SK-N-DZ (cell line): ENCODE results near the gene DCAF5. TPM values are rescaled to one million over a fixed set of nuclear protein-coding genes. Genes with fewer than 3 reads are reported as not detected.
"Not testable (repeated sequence)": the region's sequence is repeated elsewhere in the genome, so short reads cannot be mapped to it uniquely, and the experiment has no call there.

ENCODE experiments used
- DNase-seq: peaks from one replicate; pipeline ENCODE4 v3.0.0-alpha.2; 2015; ENCODE audit warnings: low spot score
- polyA plus RNA-seq, 2 experiments: library from polyadenylated mRNA; depleted of rRNA; stranded (reverse); fragments of >200 nt; gene quantifications; 2 replicates each; pipeline ENCODE4 v1.2.3, GENCODE V29; 2014

Gene DCAF5, protein sequence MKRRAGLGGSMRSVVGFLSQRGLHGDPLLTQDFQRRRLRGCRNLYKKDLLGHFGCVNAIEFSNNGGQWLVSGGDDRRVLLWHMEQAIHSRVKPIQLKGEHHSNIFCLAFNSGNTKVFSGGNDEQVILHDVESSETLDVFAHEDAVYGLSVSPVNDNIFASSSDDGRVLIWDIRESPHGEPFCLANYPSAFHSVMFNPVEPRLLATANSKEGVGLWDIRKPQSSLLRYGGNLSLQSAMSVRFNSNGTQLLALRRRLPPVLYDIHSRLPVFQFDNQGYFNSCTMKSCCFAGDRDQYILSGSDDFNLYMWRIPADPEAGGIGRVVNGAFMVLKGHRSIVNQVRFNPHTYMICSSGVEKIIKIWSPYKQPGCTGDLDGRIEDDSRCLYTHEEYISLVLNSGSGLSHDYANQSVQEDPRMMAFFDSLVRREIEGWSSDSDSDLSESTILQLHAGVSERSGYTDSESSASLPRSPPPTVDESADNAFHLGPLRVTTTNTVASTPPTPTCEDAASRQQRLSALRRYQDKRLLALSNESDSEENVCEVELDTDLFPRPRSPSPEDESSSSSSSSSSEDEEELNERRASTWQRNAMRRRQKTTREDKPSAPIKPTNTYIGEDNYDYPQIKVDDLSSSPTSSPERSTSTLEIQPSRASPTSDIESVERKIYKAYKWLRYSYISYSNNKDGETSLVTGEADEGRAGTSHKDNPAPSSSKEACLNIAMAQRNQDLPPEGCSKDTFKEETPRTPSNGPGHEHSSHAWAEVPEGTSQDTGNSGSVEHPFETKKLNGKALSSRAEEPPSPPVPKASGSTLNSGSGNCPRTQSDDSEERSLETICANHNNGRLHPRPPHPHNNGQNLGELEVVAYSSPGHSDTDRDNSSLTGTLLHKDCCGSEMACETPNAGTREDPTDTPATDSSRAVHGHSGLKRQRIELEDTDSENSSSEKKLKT
- 10.3 and 13.7 TPM in 2 replicates for polyA plus RNA-seq (2014; cell fraction: cytosol; rRNA removed)
- 15.7 and 28.7 TPM in 2 replicates for polyA plus RNA-seq (2014; cell fraction: nucleus; rRNA removed)

DNA sequence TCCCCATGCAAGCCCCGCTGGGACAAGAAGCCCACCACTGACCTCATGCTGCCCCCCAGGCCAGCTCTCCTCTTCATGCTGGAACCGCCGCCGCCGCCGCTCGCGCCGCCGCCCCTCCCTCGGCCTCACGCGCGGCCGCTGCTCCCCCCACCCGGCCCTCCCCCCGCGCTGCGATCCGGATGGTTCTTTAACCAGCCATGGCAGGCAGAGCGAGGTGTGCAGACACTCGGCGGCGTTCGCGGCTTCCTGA, at the start of gene DCAF5:
DCAF5 (minus strand) TSS at position 218 of the 250 bp plus-strand sequence; CDS start at position 77, 141 bp downstream.
- DNase-seq = no peak

DNA sequence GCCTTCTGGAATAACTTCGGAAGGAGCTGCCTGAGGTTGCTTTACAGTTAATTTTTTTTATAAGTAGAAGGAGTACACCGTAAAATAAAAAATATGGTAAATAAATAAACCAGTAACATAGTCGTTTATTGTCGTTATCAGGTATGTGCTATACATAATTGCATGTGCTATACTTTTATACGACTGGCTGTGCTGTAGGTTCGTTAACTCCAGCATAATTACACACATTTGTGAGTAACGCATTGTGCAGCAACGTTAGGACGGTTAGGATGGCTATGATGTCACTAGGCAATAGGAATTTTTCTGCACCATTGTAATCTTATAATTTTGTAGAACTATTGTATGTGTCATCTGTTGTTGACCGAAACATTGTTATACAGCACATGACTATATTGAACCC, 46.9 kb upstream of the DCAF5 start:
- DNase-seq = no peak

DNA sequence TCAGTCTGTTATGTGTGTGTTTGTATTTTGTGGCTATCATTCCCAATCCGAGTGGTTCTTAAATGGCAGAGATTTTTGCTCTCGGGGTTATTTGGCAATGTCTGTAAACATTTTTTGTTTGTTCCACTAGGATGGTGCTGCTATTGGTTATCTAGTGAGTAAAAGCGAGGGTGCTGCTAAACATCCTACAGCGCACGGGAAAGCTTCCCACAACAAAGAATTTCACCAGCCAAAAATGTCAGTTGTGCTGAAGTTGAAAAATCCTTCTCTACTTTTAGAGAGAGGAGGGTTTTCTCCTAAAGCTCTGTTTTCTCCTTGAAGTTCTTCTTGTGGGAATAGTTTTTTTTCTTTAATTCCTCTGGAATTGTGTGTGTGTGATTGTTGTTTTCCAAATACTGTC, 40.8 kb upstream of the DCAF5 start:
- no peak for DNase-seq

DNA sequence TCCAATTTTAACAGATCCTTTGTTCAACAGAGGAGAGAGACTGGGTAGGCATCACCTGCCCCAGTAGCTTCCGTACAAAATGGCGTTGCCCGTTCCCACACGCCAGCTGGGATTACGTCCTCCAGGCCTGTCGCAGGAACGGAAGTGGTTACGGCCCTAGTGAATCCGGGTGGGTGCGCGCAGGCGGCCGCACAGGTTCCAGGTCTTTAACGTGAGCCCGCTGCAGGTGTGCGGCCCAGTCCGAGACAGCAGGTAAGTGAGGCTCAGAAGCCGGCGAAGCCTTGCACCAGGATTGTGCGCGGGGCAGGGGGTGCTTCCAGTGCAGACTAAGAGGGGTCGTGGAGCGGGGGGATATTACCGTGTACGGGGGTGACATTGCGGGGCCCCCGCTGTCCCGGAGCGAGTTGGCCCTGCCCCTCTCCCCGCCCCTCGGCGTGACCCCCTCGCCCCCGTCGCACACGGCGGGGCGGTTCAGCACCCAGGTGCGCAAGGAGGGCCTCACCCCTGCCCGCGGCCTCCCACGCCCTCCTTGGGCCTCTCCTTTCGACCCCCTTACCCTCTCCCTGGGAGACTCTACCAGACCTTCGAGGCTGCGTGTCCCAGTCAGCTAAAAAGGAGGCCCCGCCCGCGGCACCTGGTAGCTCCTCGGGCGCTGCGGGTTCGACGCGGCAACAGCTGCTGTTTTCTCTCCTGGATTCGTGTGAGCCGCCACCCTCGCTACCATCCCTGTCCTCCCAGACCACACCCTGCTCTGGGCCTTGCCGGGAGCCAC, 38.6 kb upstream of the DCAF5 start, which contains the start of gene EXD2:
EXD2 (plus strand) TSS at position 159 of the 772 bp plus-strand sequence. CDS start 17,973 bp downstream, outside the sequence.
- peak; percentile 89 for DNase-seq

DNA sequence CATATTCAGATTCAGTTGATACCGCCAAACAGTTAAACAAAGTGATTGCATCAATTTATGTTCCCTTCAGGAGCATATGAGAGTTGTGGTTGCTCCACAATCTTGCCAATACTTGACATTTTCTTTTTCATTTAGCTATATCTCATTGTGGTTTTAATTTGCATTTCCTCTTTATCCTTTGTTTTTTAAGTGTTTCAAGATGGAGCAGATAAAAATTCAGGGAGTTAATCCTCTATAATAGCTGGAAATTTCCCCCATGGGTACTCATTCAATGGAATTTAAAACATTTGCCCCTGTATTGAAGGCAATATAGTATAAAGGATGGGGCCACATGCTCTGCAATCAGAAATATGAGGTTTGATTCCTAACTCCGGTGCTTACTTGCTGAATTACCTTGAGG, 37.3 kb upstream of the DCAF5 start:
- no peak for DNase-seq

DNA sequence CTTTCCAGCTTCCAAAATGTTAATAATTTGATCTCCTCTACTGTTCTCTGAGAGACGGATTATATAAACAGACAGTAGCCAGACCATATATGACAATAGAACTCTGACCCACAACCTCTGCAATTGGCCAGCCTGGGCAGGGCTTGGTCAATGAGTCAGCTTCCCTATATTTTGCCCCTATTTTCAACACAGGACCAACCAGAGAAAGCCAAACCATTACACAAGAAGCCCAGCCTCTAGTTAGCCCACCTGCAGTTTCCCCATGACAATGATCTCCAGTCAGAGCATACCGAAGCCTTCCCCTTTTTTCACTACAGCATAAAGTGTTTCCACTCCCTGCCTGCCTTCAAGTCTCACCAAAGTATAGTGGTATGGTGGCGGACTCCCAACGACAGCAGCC, 30.8 kb upstream of the DCAF5 start:
- DNase-seq = no peak

DNA sequence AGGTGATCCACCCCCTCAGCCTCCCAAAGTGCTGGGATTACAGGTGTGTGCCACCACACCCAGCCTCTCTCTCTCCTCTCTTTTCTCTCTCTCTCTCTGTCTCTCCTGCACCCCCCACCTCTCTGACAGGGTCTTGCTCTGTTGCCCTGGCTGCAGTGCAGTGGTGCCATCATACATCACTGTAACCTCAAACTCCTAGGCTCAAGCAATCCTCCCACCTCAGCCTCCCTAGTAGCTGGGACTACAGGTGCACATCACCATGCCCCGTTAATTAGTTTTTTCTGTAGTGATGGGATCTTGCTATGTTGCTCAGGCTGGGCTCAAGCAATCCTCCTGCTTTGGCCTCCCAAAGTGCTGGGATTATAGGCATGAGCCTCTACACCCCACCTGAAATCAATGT, 29.7 kb upstream of the DCAF5 start:
- DNase-seq = not testable (repeated sequence)

DNA sequence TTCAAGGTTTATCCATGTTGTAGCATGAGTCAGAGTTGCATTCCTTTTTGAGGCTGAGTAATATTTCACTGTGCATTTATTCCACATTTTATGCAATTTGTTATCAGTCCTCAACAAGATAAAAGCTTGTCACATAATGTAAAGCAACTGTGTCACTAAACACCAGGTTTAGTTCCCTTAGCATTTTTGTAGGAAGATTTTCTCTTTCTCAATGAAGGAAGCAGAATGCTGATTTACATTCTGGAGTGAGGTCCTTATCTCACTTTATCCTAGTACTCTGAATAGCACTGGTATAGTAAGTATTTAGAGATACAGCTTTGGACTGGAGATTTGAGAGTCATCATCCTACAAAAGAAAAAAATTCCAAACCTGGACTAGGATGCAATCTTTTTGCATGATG, 28.6 kb upstream of the DCAF5 start:
- DNase-seq = no peak

DNA sequence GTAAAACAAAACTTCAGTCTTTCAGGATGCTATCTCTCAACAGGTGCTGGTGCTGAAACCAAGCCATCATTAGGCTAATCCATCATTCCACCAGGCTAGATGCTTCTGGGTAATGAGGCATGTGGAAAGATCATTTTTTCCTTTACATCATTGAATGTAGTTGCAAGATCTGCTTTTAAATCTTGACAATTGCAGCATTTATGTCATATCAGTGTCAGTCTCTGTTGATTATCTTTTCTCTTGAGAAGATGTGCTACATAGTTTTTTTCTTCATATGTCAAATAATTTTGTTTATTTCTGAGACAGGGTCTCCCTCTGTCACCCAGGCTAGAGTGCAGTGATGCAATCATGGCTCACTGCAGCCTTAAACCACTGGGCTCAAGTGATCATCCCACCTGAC, 22.2 kb upstream of the DCAF5 start:
- no peak for DNase-seq

DNA sequence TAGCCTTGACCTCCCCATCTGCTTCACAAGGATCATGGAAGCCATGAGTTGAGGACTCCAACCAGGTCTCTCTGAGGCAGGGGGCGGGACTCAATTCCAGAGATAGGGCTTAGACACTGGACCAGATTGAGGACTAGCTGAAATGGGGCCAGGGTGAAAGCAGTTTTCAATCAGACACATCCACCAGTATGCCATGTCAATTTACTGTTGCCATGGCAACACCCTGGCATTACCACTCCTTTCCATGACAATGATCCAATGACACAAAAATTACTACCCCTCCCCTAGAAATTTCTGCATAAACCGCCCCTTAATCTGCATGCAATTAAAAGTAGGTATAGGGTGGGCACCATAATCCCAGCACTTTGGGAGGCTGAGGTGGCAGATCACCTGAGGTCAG, 18.6 kb upstream of the DCAF5 start:
- DNase-seq = no peak

DNA sequence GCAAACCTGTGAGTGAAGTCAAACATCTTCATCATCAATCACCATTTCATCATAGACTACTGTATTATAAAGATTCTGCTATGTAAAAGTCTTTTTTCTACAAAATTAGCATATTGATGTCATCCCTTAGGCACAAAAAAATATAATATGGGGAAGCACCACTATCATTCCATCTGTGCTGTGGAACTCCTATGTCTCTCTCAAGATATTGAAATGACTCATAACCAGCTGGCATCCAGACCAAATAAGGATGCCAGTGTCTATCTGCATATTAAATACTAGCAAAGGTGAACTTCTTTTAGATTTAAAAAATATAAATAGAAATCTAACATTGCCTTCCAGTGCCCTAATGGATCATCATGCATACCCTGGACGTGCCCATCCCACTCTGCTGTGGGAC, 17.9 kb upstream of the DCAF5 start:
- no peak for DNase-seq

DNA sequence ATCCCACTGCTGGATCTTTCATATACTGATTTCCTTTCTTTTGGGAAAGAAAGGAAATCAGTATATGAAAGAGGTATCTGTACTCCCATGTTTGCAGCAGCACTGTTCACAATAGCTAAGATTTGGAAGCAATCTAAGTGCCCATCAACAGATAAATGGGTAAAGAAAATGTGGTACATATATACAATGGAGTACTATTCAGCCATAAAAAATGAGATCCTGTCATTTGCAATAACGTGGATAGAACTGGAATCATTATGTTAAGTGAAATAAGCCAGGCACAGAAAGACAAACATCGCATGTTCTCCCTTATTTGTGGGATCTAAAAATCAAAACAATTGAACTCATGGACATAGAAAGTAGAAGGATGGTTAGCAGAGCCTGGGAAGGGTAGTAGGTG, 12.9 kb upstream of the DCAF5 start:
- not testable (repeated sequence) for DNase-seq

DNA sequence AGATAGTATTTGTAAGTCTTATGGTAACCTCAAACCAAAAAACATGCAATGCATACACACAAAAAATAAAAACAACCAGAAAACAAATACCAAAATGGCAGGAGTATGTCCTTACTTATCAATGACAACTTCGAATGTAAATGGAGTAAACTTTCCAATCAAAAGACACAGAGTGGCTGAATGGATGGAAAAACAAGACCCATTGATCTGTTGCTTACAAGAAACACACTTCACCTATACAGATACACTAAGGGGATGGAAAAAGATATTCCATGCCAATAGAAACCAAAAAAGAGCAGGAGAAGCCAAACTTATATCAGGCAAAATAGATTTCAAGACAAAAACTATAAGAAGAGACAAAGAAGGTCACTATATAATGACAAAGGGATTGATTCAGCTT, 8.7 kb upstream of the DCAF5 start:
- no peak for DNase-seq

DNA sequence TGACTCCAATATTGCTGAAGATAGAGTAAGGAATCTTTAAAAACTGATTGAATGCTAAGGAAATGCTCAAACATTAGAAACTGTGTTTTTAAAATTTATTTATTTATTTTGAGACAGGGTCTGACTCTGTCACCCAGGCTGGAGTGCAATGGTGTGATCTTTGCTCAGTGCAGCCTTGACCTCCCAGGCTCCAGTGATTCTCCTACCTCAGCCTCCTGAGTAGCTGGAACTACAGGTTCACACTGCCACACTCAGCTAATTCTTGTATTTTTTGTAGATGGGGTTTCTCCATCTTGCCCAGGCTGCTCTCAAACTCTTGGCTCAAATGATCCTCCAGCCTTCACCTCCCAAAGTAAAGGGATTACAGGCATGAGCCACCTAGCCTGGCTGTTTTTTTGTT, 3.3 kb upstream of the DCAF5 start:
- no peak for DNase-seq

DNA sequence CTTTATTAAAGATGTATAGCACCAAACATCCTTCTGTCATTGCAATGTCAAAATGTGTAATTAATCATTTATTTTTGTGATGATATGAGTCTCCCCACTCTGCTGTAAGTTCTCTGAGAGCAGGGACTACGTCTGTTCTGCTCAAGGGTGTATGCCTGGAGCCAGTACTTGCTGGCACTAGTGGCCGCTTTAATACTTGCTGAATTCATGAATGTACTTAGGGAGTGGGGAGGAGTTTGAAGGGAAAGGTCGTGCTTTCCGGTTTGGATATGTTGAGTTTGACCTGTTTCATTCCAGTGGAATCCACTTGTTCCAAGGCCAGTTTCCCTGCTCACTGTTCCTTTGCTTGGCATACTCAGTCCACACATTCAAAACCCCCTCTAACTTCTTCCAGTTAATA, 1.9 kb upstream of the DCAF5 start:
- peak; percentile 39 for DNase-seq

DNA sequence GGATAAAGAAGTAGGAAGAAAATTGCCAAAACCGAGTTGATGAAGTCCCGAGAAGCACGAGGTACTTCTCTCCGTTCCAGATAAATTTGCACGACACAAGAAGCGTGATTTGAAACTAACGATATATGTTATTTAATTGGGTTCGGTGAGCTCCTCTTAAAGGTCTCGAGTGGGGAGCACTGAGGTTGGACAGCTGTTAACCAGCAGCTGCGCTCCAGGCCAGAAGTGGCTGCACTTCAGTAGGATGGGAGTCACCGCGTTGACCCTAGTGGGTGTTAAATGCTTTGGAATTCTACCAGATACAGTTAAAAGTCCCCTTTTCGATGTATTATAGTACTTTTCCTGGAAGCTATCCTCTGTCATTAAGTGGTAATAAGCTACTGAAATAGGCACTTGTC, 953 bp upstream of the DCAF5 start:
- DNase-seq = peak; percentile 9

DNA sequence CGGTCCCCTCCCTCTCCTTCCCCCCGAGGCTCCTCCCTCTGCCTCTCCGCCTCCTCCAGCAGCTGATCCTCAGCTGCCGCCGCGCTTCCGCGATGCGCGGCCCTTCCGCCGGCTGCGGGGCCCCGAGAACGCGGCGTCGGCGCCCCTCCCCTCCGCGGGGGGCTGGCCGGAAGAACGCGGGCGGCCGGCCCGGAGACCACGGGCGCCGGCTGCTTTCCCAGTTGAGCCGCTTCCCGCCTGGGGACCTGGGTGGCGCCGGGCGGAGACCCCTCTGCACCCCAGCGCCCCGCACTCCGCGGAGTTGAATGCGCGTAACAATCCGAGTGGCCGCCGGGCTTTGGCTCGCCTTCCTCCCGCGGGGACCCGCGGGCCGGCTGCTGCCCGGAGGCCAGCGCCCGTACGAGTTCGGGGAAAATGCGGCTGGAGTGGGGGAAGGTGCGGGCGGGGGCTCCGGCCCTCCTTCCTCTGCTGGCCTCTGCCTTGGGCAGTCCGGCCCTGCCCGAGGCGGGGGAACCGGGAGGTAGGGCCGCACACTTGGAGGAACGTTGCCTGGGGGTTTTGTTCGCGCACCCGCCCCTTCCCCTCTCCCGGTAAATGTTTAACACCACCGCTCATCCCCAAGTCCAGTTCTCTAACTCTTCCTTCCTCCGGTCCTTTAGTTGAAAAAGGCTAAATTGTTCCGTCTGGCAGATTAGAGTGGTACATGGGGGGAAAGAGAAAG, 393 bp upstream of the DCAF5 start:
- DNase-seq = peak; percentile 87

DNA sequence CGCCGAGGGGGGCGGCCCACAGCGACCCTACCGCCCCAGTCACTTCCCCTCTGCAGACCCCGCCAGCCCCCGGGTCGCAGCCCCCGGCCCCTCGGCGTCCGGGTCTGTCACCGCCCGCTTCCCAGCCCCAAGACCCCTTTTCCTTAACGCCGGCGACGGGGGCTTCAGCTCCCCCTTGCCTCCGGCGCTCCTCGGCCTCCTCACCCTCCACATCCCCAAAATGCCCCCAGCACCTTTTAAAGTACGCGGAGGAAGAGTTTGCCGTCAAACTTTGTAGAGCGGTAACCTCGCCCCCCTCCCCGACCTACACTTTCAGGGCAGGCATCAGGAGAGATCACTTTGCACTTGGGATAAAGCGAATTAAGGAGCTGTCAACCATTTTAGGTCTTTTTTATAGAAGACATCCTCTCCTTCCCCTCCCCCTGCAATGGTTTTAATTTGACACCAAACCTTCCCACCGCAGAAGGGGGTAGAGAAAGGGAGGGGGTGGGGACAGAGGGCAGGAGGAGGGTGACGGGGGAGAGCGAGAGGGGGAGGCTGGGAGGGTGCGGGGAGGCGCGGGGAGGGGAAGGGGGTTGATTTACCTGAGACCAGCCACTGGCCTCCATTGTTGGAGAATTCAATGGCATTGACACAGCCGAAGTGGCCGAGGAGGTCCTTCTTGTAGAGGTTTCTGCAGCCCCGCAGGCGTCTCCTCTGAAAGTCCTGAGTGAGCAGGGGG, 578 bp downstream of the DCAF5 start:
- no peak for DNase-seq

DNA sequence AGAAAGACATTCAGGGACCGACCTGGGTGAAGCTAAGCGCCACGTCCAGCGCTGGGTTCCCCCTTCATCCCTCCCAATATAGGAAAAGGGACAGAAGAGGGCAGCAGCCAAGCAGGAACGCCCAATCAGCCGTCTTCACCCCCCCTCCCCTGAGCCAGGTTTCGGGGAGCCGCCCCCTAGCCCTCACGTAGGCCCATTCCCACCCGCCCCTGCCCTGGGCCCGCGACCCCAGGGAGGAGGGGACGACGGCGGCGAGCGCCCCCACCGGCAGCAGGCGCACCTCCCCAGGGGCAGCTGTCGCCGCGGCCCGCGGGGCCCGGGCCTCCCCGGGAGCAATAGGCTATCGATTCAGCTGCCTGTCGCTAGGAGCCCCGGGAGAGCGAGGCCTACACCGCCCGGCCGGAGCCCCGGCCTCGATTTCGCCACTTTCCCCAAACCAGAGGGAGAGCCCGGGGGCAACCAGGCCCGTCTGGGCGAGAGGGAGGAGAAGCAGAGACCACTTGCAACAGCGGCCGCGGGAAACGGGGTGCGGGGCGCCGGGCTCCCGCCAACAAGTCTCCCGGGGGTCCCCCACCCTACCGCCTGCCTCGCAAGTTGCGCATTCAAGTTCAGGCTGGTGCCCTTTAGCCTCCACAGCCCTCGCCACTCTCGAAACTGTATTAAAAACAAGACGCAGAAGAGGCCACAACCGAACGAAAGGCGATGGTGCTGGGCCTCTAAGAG, 1.3 kb downstream of the DCAF5 start:
- peak; percentile 76 for DNase-seq
